Brain microvascular endothelial cell (primary cell): ENCODE measurements around the gene PUS3.

Experiments used
- DNase-seq: peaks from one replicate; pipeline ENCODE4 v3.0.0-alpha.2; 2020
- H3K27ac ChIP-seq: fragments of 250-450 bp; sonication (Bioruptor Pico); 2 replicates; pipeline ENCODE4 v1.5.1; 2020; ENCODE audit warnings: mild to moderate bottlenecking, moderate library complexity
- H3K27me3 ChIP-seq: fragments of 250-450 bp; sonication (Bioruptor Pico); replicated peaks from 2 replicates; pipeline ENCODE4 v1.5.1; 2020; ENCODE audit warnings: mild to moderate bottlenecking
- H3K36me3 ChIP-seq: fragments of 250-450 bp; sonication (Bioruptor Pico); replicated peaks from 2 replicates; pipeline ENCODE4 v1.5.1; 2020; ENCODE audit warnings: mild to moderate bottlenecking
- H3K4me3 ChIP-seq: 2 replicates; pipeline ENCODE4 v1.5.1; 2011; ENCODE audit warnings: low read depth, mild to moderate bottlenecking, control low read depth, low read length, moderate library complexity
- in situ Hi-C: cut with HindIII; loops from 2 replicates; pipeline ENCODE4 v1.10.0; 2017; ENCODE audit warnings: low sequenced_read_pairs, low pct_ligation_motif_present
- TF ChIP-seq, protein P1 (sequence below): IDR thresholded peaks from 2 replicates; pipeline ENCODE4 v1.5.1; 2011; ENCODE audit warnings: low read depth, mild to moderate bottlenecking, moderate library complexity, low read length, control low read depth, inconsistent platforms; ENCODE audit errors: missing control alignments

Gene PUS3

DNA sequence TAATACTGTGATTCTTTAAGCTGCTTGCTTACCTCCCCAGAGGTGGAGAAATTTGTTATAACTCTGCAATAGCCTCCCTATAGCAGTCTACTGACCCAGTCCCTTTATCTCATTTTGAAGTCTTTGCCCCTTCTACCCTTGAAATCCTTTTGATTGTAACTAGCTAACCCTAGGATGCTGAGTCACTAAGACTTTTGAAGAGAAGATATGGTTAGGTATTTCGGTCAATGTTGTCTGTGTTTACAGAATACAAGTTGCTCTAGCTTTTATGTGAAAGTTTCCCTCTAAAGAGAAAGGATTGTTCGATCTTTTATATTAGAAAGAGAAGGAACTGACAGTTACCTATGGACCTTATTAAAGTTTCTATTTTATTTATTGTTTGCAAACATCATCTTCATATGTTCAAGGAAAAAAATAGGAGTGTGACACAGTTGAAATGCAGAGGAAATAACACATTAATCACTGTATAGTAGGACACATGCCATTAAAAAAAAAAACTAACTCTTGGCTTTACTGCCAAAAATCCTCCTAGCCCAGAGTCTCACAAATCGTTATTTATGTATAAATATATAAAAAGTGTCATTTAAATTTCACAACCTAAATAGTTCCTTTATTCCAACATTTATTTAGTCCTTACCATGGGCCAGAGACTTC lies 12.4 kb downstream of the PUS3 start:
- Histone ChIP-seq H3K36me3 (peaks cover 9% of the 10 kb centered on the region), H3K27ac (no peak overlapping the region), H3K27me3 (no peaks in the 10 kb centered on the region), H3K4me3 (no peak overlapping the region)
- in situ Hi-C loops, result no loop called here
- no peak for DNase-seq
- TF ChIP-seq, protein P1, sequence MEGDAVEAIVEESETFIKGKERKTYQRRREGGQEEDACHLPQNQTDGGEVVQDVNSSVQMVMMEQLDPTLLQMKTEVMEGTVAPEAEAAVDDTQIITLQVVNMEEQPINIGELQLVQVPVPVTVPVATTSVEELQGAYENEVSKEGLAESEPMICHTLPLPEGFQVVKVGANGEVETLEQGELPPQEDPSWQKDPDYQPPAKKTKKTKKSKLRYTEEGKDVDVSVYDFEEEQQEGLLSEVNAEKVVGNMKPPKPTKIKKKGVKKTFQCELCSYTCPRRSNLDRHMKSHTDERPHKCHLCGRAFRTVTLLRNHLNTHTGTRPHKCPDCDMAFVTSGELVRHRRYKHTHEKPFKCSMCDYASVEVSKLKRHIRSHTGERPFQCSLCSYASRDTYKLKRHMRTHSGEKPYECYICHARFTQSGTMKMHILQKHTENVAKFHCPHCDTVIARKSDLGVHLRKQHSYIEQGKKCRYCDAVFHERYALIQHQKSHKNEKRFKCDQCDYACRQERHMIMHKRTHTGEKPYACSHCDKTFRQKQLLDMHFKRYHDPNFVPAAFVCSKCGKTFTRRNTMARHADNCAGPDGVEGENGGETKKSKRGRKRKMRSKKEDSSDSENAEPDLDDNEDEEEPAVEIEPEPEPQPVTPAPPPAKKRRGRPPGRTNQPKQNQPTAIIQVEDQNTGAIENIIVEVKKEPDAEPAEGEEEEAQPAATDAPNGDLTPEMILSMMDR, result no peak

DNA sequence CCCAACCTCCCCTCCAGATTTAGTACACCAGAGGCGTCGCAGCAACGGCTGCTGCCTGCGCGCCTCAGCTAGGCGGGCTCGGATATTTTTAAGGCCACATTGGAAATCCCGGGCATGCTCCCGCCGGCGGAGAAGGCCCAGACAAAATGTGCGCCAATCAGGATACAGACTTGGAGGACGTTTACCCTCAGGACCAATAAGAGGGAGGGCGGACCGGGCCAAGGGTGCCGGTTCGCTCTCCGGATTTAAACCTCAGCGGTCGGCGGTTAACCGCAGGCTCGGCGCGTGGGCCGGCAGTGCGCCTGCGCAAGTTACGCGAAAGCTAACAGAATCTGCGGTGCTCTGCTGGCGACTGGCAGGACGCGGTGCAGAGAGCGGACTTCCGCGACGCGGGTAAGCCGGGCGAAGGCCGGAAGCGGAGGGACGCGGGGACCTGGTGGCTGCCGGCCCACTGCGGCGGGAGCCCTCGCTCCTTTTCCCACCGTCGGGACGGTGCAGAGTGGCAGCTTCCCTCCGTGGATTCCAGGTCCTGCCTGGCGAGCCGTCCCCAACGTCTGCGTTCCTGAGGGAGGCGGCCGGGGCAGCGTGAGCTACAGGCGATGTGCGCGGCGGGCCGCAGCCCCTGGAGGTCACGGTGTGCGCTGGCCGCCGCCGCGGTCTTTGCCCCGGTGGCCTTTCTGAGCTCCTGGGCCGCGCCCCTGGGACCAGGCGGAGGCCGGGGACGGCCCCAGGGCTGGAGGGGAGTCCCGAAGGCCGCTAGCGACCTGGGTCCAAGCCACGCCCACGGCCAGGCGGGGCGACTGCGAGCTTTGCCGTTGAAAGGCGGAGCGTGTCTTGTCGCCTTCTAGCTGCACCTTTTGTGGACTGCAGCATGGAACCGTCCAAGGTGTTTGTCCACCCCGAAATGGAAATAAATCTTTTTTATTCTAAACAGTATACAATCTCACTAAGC lies 15.4 kb downstream of the PUS3 start, which contains the start of gene HYLS1:
Gene HYLS1, plus strand, starts transcription at position 296 of the 952 bp plus-strand sequence. CDS start 11,701 bp downstream, outside the sequence.
- TF ChIP-seq, protein P1, result peak; percentile 35
- peak within 1 kb of the TSS; percentile 84 for H3K4me3 ChIP-seq
- no peaks in the 10 kb centered on the region for H3K27me3 ChIP-seq
- H3K36me3 ChIP-seq, result no peaks in the 10 kb centered on the region
- DNase-seq, result peak; percentile 96
- in situ Hi-C loops, result no loop called here
- H3K27ac ChIP-seq, result peak within 1 kb of the TSS; percentile 53

DNA sequence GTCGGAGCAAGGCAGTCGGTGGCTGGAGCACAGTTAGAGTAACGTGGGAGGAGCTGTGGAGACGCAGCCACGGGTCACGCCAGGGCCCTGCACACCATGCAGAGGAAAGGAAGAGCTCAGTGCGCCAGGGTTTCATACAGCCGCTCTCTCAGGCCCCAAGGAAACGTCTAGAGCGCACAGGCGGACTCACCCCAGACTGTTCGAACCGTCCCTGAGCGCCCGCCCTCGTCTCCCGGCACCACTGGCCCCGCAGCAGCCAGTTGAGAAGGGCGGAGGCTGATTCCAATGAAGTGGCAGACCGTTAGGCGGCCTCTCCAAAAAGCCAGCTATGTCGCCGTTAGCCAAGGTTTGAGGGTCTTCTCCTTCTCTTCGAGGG lies 16.0 kb downstream of the PUS3 start:
- peak; percentile 11 for DNase-seq
- Histone ChIP-seq H3K36me3 (no peaks in the 10 kb centered on the region), H3K27me3 (no peaks in the 10 kb centered on the region), H3K4me3 (peak overlapping the region; percentile 84), H3K27ac (peak overlapping the region; percentile 13)
- in situ Hi-C loops, result no loop called here
- TF ChIP-seq, protein P1, result no peak

DNA sequence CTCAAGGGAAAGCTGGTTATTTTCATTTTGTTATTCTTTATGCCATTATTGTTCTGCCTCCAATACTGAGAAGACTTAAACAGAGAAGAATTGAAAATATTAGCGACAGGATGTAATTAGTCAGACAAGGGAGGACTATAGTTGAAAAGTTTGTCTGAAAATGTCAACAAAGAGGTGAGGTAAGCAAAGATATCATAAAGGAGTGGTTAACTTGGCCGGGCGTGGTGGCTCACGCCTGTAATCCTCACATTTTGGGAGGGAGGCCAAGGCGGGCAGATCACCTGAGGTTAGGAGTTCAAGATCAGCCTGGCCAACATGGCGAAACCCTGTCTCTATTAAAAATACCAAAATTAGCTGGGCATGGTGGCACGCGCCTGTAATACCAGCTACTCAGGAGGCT lies 19.6 kb downstream of the PUS3 start:
- in situ Hi-C loops, result no loop called here
- no peak for DNase-seq
- TF ChIP-seq, protein P1, result no peak
- Histone ChIP-seq H3K4me3 (no peak overlapping the region), H3K27me3 (no peaks in the 10 kb centered on the region), H3K36me3 (no peaks in the 10 kb centered on the region), H3K27ac (no peak overlapping the region)

DNA sequence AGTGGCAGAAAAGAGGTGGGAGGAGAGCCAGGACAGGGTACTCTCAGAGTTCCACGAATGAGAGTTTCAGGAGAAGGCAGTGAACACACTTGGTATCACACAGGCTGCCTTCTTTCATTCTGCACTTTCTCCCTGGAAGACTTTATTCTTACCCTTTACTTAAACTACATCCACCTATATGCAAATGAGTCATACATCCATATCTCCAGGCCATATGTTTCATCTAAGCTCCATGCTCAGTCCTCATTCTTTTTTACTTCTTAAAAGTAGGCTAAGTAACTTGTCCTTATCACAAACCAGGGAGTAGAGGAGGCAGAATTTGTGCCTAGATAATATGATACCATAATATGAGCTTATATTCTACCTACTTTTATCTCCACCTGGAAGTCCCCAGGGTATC lies 21.7 kb downstream of the PUS3 start:
- H3K27me3 ChIP-seq, result no peaks in the 10 kb centered on the region
- TF ChIP-seq, protein P1, result no peak
- DNase-seq, result no peak
- in situ Hi-C loops, result no loop called here
- no peaks in the 10 kb centered on the region for H3K36me3 ChIP-seq
- no peak overlapping the region for H3K27ac ChIP-seq
- H3K4me3 ChIP-seq, result no peak overlapping the region
